ENCODE data around the gene GCN1.
A peak's percentile ranks its signal among the peaks of the same experiment; 100 is the strongest.

Gene GCN1

GRCh38 chr12:120230326-120230973, 35.9 kb upstream of the GCN1 start:
- DNase-seq (ENCODE audit: low read depth in 2 of 2, low spot score in 1 of 2), result no peak

- no peak for DNase-seq (ENCODE audit: low read depth in 2 of 2, low spot score in 1 of 2)
Observed at GRCh38 chr12:120229487-120230325, 35.2 kb upstream of the GCN1 start.

DNA sequence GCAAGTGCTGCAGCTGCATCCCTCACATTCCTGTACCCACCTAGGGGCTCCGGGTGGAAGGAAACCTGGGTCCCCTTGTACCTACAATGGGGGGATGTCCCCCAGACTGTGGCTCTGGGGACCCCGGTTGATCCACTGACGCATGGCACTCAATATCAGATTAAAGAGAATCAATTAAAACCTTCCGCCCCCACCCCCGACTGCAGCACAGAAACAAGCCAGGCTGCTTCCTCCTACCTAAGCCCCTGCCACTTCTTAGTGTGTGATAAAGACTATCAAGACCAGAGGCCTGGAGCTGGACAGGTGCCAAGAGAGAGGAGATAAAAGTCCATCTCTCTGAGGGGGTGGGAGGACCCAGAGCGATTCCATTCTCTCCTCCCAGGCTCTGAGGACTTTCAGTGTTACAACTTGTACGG, 34.6 kb upstream of the GCN1 start:
- no peak for DNase-seq (ENCODE audit: low read depth in 2 of 2, low spot score in 1 of 2)

- peak; percentile 74 to 75 for DNase-seq (ENCODE audit: low read depth in 2 of 2, low spot score in 1 of 2)
Observed at GRCh38 chr12:120228291-120229070, 34.0 kb upstream of the GCN1 start.

- DNase-seq (ENCODE audit: low read depth in 2 of 2, low spot score in 1 of 2), result no peak
Observed at GRCh38 chr12:120228041-120228290, 33.5 kb upstream of the GCN1 start.

DNA sequence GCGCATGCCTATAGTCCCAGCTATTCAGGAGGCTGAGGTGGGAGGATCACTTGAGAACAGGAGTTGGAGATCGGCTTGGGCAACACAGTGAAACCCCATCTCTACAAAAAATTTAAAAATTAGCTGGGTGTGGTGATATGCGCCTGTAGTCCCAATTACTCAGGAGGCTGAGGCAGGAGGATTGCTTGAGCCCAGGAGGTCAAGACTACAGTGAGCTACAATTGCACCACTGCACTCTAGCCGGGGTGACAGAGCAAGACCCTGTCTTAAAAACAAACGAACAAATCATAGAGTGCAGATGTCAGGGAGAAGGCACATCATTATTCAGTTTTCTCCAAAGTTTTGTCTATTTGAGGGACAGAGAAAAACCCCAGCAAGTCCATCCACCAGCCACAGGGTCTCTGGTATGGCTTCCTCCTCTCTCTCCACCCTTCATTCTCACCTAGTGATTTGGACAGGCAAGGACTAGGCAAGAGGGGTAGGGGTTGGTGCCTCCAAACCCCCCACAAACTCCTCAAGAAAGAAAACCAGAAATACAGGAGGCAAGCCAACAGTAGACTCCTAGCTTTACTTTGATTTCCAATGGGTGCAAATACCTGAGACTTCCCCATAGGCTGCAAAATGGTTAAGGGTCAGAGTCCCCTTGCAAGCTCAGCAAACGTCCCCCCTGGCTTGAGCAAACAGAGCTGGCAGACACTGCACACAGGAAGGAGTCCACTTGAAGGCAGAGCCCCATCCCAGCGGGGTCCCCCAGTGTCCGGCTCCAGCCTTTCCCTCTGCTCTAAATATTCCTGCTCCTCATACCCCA, 32.9 kb upstream of the GCN1 start:
- no peak for DNase-seq (ENCODE audit: low read depth in 2 of 2, low spot score in 1 of 2)

DNA sequence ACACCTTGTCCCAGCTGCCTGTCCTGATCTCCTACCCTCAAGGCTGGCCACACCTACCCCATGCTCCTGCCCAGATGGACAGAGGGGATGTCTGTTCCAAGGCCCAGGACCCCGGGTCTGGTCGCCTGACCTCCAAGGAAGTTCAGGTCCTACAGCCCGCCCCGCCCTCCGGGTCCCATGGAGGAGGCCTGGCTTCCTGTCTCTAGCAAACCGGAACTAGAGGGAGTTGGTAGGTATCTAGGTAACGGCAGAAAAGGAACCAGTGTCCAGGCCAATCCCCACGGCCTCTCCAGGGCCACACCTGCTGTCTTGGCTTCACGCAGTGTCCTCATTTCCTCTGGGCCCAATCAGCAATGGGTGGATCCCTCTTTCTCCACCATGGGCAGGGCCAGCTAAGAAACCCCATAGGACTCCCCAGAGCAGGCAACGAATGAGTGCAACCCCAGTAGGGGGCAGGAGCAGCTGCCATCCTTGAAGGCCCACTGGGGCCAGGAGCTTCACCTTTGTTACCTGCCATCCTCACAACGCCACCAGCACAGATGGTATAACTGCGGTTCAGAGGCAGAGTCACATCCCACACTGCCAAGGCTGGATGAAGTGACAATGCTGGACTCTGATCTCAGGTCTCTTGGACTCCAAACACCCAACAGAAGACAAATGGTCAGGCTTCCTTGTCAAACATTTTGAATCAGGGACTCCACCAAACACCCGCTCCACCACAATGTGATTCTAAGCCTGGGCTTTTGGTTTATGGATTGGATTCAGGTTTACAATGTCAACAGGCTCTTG, 31.5 kb upstream of the GCN1 start:
- DNase-seq (ENCODE audit: low read depth in 2 of 2, low spot score in 1 of 2), result no peak

- no peak for DNase-seq (ENCODE audit: low read depth in 2 of 2, low spot score in 1 of 2)
Observed at GRCh38 chr12:120225200-120225558, 30.7 kb upstream of the GCN1 start.

DNA sequence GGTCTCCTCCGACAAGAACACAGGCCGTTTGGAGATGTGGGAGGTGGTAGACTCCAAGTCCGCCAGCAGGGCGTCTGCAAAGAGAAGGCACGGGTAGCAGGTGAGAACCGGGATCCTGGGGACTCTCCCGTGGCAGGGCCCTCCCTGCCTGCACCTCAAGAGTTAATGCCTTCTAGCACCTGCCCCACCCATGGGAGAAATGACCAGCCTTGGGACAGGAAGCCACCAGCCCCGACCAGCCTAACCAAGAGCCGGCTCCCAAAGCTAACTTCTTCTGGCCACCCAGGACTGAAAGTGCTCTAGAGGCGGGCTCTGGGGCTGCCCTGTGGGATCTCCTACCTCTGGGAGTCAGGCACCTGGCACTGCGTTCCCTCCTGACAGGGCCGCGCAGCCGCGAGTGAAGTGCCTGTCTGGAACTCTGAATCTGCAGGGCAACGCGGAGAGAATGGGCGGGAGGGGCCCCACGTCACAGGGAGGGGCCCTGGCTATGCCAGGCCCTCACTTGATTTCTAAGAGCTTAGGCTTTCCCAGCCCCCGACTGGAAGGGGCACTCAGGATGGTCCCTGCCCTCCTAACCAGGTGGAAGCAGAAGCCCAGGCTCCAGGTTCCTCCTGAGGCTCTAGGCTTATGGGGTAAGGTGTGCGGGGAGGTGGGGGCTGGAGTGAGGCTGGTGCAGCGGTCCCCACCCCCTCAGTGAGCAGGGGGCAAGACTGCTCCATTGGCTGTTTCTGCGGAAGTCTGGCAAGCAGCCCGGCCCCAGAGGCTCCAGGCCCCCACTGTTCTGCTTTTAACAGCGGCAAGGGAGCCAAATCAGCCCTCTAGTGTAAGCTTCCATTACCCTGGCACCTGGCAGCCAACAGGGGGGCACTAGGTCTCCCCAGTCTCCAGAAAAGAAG, 30.0 kb upstream of the GCN1 start:
- no peak for DNase-seq (ENCODE audit: low read depth in 2 of 2, low spot score in 1 of 2)

DNA sequence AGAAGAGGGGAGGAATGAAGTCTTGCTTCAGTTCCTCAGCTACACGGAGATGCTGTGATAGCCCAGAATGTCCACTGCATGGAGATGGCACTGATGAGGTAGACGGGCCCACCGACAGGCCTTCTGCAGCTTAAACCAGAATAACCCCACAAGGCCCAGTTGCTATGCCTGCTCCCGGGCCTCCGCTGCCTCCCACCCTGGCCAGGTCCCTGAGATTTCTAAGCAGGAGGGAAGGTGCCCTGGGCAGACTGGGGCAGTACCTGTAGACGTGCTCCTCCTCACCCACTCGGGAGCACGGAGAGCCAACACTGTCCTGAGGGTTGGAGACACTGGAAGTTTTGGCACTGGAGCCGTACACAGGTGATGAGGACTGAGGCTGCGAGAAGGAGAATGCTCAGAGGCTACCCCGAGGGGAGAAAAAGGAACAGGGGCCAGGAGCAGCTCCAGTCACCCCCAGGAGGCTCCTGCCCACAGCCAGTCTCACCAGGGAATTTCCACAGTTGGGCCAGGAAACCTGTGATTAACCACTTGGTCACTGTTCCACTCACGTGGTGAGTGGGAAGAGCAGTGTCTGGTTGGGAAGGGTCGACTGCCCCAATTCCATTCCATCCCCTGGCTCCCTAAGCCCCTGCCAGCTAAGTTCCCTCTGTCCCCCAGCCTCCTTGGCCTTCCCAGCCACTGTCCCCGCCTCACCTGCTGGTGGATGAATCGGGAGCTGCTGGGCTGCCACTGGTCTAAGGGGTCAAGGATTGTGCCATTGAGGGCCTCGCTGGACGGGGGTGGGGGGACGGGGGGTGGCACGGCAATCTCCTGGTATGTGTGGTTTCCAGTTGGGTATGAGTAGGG, 29.2 kb upstream of the GCN1 start:
- no peak for DNase-seq (ENCODE audit: low read depth in 2 of 2, low spot score in 1 of 2)

GRCh38 chr12:120222288-120222832, 27.8 kb upstream of the GCN1 start:
- DNase-seq (ENCODE audit: low read depth in 2 of 2, low spot score in 1 of 2), result no peak

DNA sequence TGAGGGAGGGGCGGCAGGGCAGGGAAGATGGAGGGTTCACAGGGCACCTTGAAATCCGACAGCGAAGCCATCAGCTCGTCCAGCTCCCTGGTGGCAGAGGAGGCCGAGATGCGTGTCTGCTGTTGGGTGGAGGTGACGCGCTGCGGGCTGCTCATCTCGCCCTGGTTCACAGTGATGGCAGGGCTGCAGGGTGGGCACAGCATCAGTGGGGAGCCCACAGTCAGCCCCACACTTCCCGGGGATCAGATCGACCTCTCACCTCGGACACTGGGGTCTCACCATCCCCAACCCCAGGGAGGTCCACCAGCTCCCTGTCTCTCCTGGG, 27.0 kb upstream of the GCN1 start:
- no peak for DNase-seq (ENCODE audit: low read depth in 2 of 2, low spot score in 1 of 2)

GRCh38 chr12:120220838-120221575, 26.5 kb upstream of the GCN1 start:
- DNase-seq (ENCODE audit: low read depth in 2 of 2, low spot score in 1 of 2), result no peak

- no peak for DNase-seq (ENCODE audit: low read depth in 2 of 2, low spot score in 1 of 2)
Observed at GRCh38 chr12:120218680-120219606, 24.4 kb upstream of the GCN1 start.

DNA sequence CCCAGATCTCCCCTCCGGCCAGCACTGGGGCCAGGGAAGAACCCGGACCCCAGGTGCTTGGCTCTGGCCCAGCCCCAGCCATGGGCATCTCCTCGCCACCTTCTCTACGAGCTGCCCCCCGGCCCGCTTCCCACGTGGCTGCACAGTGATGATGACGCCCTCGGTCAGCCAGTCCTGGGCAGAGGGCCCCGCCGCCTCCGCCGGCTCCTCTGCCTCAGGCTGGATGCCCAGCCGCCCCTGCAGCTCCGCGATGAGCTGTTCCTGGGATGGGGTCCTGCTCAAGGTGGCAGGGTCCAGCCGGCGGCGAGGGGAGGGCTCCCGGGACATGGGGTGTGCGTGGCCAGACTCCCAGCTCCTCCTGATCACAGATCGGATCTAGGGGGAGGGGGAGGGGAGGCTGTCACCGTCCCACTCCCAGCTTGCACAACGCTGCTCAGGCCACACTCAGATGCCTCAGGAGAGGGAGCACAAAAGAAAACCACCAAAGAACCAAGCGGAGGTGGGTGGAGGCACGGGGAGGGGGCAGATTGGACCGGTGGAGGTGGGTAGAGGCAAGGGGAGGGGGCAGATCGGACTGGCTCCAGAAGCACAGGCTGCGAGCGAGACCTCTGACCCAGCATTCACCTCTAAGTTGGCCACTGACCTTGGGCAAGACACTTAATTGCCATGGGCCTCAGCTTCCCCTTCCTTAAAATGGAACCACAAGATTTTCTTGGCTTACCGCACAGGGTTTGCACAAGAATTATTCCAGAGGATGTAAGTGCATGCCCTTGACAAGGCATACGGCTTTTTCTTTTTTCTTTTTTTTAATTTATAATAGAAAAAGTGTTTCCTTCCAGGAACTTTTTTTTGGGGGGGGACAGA, 22.5 kb upstream of the GCN1 start:
- no peak for DNase-seq (ENCODE audit: low read depth in 2 of 2, low spot score in 1 of 2)
